Astrocyte of the hippocampus (primary cell): ENCODE results near the gene PLA1A.
A peak's percentile ranks its signal among the peaks of the same experiment; 100 is the strongest.

ENCODE experiments used
- DNase-seq: peaks from one replicate; pipeline ENCODE4 v3.0.0; 2011; ENCODE audit warnings: low read depth, low spot score

Gene PLA1A

DNA sequence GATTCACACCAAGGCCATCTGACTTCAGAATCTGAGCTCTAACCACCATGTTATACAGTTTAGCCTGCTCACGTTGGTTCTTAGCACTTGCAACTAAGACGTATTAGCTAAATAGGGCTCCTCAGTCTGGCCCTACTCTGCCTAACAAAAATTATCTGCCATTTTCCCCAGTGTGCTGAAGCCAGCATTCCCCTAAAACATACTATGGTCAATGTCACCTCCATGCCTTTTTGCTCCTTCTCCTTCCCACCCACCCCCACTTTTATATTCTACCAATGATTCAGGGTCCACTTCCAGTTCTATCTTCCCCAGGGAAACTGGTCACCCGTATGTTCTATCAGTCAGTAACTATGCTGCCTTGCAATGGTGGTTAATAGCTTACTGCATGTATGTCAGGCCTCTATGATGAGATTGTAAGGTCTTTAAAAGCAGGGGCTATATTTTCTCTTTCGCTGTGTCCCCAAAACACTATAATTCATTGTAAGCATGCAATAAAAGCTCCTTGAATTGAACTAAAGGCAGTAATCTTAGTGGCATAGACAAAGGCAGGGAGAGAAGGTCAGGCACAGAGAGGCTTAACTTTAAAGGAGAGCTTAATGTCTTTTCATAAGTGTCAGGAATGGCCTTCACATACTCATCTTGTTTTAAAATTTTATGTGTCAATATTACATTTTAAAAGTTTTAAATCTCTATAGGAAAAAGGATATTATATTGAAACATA lies 39.4 kb downstream of the PLA1A start:
- no peak for DNase-seq

DNA sequence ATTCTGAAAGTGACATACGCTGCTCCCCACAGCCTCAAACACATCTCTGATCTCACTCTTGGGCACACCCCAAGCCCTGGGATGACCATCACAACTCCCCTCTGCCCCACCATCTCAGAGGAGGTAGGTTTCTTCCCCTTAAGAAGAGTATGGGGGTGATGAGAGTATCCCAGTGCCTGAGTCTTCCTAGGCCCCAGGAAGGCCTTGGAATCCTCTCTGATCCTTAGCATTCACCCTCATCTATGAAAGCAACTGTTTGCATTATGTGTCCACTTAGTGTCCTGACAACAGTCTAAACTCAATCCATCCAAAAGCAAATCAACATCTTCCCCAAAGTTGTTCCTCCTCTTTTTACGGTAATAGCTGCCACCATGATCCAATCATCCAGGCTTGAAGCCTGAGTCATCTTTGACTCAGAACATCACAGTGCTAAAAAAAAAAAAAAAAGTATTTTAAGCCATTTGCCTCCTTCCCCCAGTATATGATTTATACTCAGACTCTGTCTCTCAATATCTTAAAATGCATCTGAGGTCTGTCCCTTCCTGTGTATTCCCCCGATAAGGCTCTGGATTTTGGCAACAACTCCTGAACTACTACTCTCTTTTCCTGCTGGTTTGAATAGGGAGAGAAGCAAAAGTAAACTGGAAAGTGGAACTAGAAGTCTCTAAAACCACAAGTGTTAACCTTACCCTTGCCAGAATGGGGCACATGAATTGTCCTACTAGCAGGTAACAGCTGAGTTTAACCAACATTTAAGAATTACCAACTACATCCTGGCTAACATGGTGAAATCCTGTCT lies 40.2 kb downstream of the PLA1A start:
- DNase-seq, result peak; percentile 81

DNA sequence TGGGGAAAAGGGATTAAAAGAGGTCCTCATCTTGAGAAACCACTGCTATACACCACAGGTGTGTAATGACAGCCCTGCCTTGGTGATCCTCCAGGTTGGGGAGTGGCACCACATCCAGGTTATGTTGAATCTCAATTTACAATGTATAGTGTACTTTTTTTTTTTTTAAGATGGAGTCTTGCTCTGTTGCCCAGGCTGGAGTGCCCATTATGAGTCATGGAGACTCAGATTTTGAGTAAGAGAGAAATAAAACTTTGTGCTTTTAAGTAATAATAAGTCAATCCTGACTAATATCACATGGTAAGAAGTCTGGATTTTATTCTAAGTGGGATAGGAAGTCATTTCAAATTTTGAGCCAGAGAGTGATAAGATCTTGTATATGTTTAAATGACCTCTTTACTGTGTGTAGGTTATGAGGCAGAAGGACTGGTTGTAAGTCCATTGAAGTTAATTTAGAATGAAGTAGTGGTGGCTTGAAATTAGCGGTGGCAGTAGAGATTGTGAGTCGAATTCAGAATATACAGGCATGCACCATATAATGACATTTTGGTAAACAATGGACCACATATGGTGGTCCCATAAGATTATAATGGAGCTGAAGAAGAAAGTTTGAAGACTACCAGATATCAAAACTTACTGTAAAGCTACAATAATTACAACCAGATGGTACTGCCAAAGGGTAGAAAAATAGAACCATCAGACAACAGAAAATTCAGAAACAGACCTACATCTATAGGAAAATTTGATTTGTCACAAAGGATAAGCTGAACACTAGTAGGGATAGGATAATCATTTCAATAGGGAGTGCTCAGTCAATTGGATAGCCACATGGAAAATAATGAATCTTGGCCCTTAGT lies 42.0 kb downstream of the PLA1A start:
- DNase-seq, result no peak

DNA sequence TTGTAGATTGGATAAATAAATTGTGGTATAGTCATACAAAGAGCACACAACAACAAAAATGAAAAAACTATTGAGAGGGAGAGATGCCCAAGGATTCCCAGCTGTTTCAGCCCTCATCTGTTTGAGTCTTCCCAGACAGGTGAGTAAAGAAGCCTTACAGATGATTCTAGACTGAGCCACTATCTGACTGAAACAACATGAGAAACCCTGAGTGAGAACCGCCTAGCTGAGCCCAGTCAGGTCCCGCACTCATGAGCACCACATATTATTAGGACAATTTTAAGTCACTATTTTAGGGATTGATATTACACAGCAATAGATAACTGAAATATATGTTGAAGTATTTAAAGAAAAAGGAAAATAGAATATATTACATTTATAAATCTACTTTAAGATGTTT lies 43.7 kb downstream of the PLA1A start:
- no peak for DNase-seq

DNA sequence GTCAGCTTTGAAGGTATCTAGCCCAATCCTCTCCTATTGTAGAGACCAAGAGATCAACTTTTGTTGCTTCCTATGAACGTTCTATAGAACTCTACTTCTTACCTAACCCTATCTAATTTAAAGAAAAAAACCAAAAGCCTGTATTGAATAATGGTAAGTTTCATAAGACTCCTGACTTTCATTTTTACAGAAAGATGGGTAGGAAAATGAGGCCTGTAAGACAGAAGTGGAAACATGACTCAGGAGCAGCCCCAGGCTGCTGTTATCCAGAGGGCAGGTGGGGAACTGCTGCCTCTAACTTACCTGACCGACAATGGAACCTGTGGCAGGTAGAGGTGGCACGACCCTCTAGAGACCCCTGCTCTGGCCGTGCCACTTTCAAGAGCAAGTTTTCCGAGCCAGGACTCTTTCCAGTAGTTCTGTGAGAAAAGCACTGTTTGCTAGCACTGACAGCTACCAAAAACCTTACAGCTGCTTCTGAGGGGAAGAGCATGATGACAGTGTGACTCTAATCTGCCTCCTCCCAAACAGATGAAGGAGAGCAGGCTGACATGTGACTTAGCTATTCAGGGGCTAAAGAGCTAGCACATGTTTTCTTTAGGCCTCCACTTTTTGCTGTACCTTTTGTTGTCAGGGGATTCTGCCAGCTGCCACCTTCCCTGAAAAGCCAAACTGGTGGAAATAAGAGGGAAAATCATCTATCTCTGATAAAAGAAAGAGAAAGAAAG lies 45.2 kb downstream of the PLA1A start:
- no peak for DNase-seq

DNA sequence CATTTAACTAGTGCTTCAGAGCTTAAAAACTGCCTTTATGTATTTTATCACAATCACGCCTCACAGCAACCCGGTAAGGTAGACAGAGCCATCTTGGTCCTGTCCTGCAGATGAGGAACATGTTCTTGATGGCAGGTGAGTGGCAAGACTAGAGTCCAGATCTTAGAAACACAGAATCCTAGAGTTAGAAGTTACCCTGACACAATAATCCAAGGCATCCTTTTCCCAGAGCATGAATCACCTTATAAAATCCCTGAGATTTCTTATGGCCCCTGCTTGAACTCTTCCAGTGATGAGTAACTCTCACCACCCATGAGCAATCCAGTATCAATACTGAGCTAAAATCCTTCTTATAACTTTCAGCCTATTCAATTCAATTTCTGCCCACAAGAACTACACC lies 45.8 kb downstream of the PLA1A start:
- peak; percentile 76 for DNase-seq

DNA sequence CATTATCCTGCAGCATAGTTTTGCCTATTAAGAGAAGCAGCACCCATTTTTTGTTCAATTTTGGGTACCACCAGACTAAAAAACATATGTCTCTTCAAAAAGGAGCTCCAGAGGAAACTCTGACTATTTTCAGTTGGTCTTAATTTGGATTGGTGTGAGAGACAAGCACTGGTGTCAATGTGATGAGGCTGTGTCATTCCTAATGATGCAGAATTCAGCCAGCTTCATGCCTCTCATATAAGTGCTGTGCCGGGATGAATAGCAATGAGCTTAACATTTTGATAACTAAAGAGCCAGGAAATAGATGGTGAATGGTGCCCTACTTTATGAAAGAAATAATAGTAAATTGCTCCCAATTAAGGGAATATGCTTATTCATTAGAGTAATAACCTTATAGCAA lies 46.8 kb downstream of the PLA1A start:
- no peak for DNase-seq

DNA sequence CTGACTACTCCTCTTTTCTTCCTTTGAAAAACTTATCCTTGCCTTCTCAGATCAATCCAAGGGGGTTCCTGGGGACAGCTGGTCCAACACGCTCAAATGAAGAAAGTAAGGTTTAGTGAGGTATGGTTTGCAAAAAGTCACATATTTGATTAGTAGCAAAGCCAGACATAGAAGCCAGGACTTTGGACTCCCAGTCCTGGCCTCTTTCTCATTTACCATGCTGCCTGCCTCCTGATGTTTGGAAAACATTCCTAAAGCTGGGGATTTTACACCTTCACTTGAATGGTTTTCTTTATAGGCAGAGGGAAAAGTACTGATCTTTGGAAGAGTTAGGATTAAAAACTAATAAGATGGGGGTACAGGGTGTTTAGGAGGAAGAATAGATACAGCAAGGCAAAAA lies 48.1 kb downstream of the PLA1A start:
- DNase-seq, result no peak

DNA sequence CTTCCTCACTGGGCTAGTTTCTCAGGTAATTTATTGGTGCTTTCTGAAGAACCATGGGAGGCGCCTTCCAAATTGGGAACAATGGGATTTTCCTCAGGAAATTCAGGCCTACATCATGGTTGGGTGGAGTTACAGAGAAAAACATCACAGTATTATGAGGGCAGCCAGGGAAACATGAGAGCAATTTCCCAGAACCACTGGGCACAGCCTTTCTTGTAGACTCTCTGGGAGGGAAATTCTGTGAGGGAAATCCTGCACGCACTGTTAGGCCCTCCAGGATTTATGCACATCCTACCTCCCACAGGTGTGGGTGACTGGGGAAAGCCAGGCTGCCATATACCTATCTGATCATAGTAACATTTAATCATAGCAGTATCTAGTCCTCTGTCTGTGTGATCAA lies 49.5 kb downstream of the PLA1A start:
- peak; percentile 31 for DNase-seq

DNA sequence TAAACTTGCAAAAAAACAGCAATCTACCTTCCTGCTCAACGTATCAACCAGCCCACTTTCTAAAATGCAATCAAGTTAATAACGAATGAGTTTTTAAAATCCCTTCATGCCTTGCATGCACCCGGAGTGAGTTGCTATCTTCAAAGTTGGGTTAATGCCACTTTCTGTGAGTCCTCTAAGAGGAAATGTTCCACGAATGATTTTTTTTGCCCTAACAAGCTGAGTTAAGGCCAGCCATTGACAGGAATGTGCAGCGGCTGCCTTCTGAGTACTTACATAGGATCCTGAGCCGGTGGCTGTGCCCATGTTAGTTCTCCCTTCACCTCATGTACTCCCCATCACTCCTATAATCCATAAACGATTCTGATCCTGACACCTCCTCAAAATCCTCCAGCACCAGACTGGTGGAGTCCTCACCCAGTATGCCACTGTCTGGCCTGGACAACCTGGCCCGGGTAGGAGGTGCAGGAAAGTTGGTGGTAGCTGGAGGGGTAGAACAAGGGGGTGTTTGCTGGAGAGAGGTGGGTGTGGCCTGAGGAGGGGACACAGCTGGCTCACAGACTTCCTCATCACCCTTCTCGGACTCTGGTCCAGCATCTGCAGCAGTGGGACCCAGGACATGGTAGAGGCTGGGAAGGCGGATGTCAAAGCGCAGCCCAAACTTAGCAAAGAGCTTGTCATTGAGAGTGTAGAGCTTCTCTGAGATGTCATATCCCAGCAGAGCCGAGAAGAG lies 50.3 kb downstream of the PLA1A start:
- peak; percentile 64 for DNase-seq

DNA sequence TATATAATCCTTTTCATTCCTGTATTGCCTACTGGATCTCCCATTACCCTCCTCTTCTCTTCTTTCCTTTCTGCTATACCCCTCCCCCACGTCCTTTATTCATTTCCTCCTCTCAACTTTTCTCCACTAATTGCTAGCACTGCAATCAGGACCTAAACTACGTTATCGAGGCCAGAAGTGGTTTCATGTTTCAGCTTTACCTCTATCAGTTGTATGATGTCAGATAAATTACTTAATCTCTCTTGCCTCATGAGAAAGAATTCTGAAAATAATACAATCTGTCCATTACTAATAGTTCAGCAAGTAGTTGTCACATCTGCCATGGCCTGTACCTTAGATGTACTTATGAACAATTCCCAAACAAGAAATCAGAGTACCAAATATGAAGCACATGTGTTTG lies 52.1 kb downstream of the PLA1A start:
- DNase-seq, result no peak

DNA sequence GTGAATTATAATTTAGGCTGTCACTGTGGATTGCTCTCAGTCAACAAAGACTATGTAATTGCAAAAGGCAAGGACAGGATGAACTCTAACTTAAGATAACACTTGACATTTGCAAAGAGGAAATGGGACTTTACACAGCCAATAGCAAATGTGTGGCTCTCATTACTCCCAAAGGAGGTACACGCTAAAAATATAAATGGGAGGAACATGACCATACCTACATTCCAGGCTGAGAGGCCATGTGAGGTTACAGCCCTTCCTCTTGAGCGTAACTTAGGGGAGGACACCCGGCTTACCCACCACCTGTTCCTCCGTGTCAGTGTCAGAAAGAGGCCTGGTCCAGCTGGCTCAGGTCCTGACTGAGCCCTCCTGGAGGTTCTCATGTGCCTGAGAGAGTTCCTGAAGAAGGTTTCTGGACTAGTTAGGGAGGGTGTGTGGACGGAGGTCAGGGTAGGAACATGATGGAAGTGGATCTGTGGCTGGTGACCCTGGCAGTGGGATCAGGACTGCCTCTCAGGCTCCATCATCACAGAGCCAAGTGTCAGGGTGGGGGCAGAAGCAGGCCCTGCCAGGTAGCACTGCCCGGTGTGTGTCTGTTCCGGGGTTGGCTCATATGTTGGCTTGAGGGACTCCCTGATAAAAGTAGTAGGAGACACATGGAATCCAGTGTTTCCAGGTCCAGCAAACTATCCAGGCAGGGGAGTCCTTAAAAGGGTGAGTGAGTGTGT lies 54.8 kb downstream of the PLA1A start:
- DNase-seq, result no peak

DNA sequence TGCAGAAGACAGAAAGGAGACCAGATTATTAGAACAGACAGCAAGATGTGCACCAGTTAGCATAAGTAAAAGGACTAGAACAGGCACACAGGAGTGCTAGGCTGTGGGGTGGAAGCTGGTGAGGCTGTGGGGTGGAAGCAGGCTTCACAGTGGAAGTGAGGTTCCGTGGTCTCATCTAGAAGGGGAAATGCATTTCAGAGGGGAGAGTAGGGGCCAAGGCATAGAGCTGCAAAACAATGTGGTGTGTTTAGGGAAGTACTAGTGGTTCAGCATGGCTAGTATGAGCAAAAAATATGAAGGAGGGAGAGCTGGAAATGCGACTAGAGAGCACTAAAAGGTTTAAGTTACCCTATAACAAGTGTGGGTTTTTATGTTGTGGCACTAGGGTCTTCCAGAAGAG lies 56.2 kb downstream of the PLA1A start:
- DNase-seq, result no peak

DNA sequence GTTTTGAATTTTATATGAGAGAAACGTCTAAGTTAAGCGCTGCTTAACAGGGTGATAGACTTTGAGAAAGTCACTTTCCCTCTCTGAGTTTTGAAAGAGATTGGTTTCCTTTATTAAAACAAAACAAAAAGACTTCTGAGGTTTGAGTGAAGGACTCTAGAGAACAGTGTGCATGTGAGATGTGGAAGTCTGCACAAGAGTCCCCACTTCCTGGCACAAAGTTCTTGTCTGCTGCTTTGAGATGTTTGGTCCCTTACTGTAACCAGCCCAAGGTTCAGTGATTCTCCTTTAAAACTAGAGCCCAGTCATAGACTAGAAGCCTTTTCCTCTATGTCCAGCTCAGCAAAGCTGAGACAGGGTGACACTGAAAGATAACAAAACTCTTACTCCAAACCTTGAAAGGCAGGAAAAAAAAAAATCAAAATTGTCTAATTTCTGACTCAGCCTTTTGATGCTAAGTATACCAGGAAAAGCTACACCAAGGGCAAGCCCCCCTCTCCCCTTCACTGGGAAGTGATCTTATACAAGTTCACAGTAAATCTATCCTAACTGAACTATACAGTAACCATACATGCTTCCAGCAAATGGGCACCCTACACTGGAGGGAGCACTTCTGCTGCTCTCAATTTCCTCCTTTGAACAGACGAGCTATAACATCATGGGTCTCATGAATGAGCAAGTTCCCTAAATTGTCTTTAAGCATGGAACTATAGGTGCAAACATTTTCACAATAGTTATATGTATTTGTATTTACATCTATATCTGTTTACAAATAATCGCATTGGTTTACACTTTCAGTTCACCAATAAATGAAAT lies 60.4 kb downstream of the PLA1A start:
- DNase-seq, result no peak

DNA sequence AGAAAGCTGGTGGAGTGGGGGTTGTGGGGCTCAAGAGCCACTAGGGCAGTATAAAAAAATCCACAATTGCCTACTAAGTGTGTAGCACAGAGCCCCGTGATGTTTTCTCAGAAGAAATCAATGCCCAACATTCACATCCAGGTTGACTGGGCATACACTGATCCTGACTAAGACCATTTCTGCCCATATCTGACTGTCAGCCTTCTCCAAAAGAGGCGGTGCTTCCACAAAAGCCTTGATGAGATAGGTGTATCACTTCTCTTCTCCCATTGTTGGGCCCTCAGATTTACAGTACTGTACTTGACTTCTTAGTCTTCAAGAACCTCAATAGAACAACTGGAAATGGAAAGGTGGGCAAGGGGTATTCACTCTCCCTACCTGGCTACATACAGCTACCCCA lies 61.3 kb downstream of the PLA1A start:
- no peak for DNase-seq

DNA sequence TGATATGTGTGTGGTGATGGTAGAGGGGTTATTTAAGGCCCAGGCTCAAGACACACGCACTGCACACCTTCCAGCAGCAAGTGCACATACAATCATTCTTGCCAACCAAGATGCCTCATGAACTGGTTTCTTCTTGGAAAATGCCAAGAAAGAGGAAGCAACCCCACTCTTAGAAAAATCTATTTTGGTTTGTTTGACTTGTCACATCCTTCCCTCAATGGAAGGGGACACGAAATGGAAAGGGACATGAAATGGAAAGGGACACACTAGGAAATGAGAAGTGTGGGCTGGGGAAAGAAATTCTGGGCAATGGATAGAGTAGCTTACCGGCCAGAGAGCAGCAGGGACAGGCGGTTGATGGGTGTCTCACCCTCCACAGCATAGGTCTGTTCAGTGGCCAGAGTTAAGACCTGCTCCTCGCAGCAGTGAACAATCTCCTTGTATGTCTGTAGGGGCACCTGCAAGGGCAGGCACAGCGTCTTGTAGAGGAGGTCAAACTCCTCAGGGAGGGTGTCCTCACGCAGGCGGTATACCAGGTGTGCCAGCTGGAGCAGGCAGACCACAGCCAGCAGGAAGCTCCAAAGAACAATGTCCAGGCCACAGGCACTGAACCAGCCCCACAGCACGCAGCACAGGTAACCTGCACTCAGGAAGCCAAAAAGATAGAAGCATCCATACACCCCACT lies 62.1 kb downstream of the PLA1A start:
- no peak for DNase-seq

DNA sequence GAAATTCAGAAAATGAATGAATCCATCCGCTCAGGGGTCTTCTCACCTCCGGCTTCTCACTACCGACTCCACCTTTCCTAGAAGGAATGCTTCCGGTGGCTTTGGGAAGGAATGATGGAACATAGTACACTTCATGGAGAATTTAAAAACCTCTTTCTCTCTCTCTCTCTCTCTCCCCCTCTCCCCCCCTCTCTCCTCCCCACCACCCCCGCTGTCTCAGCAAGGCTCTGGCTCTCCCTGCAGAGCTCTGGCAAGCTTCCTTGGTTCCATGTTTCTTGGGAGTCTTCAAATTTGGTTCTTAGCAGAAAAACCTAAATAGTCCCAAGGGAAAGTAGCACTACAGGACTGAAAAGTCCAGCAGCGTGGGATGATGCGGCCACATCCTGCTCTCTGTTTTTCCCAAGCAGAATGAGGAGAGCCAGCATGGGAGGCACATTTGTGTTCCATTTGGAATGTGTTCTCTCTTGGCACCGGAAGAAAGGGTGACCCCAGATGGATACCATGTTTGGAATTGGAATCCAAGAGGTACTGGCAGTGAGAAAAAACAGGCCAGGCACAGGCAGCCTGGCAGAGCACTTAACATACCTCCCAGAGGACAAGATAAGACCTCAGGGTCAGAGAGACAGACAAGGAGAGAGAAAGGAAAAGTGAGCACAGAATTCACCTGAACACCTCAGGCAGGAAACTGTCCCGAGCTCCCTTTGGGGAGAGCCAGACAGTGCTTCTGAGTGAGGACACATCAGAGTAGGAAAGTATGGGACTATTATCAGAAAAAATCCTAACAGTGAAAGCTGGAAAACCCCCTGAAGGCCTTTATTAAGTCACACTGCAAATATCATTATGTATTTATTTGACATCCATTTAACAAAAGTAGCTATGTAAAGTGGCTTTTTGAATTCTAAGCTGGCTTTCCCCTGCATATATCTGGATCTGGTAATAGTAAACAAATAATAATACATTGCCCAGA lies 63.1 kb downstream of the PLA1A start, which contains the start of gene POPDC2:
TSS of gene POPDC2 (minus strand) at position 116 of the 967 bp plus-strand sequence. CDS start 166 bp downstream, outside the sequence.
- DNase-seq, result no peak
